Lower leg skin (tissue), 4 donors: ENCODE measurements around the gene PSMA4. TPM values are rescaled to one million over a fixed set of nuclear protein-coding genes. Genes with fewer than 3 reads are reported as not detected.

ENCODE experiments used
- DNase-seq, 2 donors: peaks; one replicate each; pipeline ENCODE4 v3.0.0-alpha.2; 2019; ENCODE audit warnings: low spot score in 2 of 2
- H3K4me3 ChIP-seq: fragments of 200-600 bp; sonication (generic); 2 replicates; pipeline ENCODE4 v1.5.1; 2017; ENCODE audit warnings: mild to moderate bottlenecking, low read depth; ENCODE audit not compliant: poor library complexity, severe bottlenecking
- CTCF ChIP-seq, 3 donors: fragments of 450-650 bp; IDR thresholded peaks; one replicate each; pipeline ENCODE4 v1.5.1; 2016; ENCODE audit warnings: antibody characterized with exemption in 3 of 3, mild to moderate bottlenecking in 3 of 3, moderate library complexity in 2 of 3
- POLR2A ChIP-seq, 2 donors: fragments of 450-650 bp; IDR thresholded peaks; one replicate each; pipeline ENCODE4 v1.6.1; 2016 to 2017; ENCODE audit warnings: antibody characterized with exemption in 2 of 2, mild to moderate bottlenecking in 1 of 2, moderate library complexity in 1 of 2
- WGBS, 2 donors: methylation state at CpG; one replicate each; pipeline ENCODE4 v1.1.5; 2018; 5-methylcytosine and 5-hydroxymethylcytosine counted together
- intact Hi-C: fragments of 100-400 bp; cut with DNase I; formaldehyde crosslinking; loops from one replicate; pipeline ENCODE4 v1.15.0; 2023; ENCODE audit warnings: low total_unique reads
- total RNA-seq, 4 donors: library from RNA; depleted of rRNA; stranded (reverse); fragments of >200 nt; gene quantifications; one replicate each; pipeline ENCODE4 v1.1.0, GENCODE V29; 2016

Gene PSMA4
- total RNA-seq, 4 donors from 2014 or later = 59.0 to 143 (median 101) TPM

- TF ChIP-seq CTCF (IDR thresholded peaks at IDR 0.05) = no peak
- no peak for TF ChIP-seq POLR2A (IDR thresholded peaks at IDR 0.05)
- 83 to 85% methylated on average over 5 of the region's 5 CpGs for WGBS, 2 donors
- intact Hi-C loops = no loop called here
- DNase-seq = no peak
- no peak overlapping the region for H3K4me3 ChIP-seq
These were observed 21.2 kb downstream of the PSMA4 start for GRCh38 chr15:78561490-78561889.

GRCh38 chr15:78563092-78563491 lies 22.8 kb downstream of the PSMA4 start:
- intact Hi-C loops = no loop called here
- no peak overlapping the region for H3K4me3 ChIP-seq
- 89% methylated on average over 2 of the region's 2 CpGs for WGBS, 2 donors
- TF ChIP-seq CTCF (IDR thresholded peaks at IDR 0.05) = no peak
- TF ChIP-seq POLR2A (IDR thresholded peaks at IDR 0.05) = no peak
- DNase-seq = no peak

GRCh38 chr15:78564743-78565096 lies 24.5 kb downstream of the PSMA4 start:
- intact Hi-C loops = no loop called here
- no peak overlapping the region for H3K4me3 ChIP-seq
- WGBS, 2 donors = 64 to 77% methylated on average over 11 of the region's 11 CpGs
- no peak for DNase-seq
- no peak for TF ChIP-seq POLR2A (IDR thresholded peaks at IDR 0.05)
- no peak for TF ChIP-seq CTCF (IDR thresholded peaks at IDR 0.05)

GRCh38 chr15:78565097-78565950 lies 25.1 kb downstream of the PSMA4 start, which contains the start of gene CHRNA5:
Gene CHRNA5 (plus strand): TSS chr15:78565520. CDS start chr15:78565720, 200 bp downstream.
- H3K4me3 ChIP-seq = peak within 1 kb of the TSS; percentile 46
- intact Hi-C loops = no loop called here
- peak; percentile 89 to 98 for DNase-seq
- TF ChIP-seq CTCF (IDR thresholded peaks at IDR 0.05) = no peak
- TF ChIP-seq POLR2A (IDR thresholded peaks at IDR 0.05) = no peak
- WGBS, 2 donors = 1% methylated on average over 32 to 62 of the region's 75 CpGs

GRCh38 chr15:78565951-78566774 lies 25.9 kb downstream of the PSMA4 start:
- WGBS, 2 donors = 3 to 4% methylated on average over 19 of the region's 19 CpGs
- no peak for TF ChIP-seq POLR2A (IDR thresholded peaks at IDR 0.05)
- TF ChIP-seq CTCF (IDR thresholded peaks at IDR 0.05) = no peak
- intact Hi-C loops = no loop called here
- peak overlapping the region; percentile 46 for H3K4me3 ChIP-seq
- DNase-seq = no peak
